Measurements from ENCODE around the gene RBM6. TPM values are rescaled to one million over a fixed set of nuclear protein-coding genes. Genes with fewer than 3 reads are reported as not detected.
A peak's percentile ranks its signal among the peaks of the same experiment; 100 is the strongest.
"Not testable (repeated sequence)": the region's sequence is repeated elsewhere in the genome, so short reads cannot be mapped to it uniquely, and the experiment has no call there.

Gene RBM6
- total RNA-seq, 1 experiment from 2014 or later = 58.0 TPM

DNA sequence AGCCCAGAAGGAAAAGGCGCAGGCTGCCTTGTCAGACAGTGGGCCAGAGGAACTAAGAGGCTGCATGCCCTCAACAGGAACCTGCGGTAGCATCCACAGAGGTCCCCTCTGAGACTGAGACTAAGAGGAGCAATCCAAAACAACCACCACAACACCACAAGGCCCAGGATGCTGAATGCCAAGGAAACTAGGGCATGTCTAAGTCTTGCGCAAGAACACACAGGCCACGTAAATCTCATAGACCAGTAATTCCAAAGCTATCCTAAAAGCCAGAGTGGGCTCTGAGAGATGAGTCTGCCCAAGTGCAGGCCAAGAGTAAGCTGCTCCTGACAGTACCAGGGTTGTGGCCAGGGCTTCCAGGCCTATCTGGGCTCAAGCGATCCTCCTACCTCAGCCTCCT lies 23.3 kb upstream of the RBM6 start:
- TF ChIP-seq, protein P1, sequence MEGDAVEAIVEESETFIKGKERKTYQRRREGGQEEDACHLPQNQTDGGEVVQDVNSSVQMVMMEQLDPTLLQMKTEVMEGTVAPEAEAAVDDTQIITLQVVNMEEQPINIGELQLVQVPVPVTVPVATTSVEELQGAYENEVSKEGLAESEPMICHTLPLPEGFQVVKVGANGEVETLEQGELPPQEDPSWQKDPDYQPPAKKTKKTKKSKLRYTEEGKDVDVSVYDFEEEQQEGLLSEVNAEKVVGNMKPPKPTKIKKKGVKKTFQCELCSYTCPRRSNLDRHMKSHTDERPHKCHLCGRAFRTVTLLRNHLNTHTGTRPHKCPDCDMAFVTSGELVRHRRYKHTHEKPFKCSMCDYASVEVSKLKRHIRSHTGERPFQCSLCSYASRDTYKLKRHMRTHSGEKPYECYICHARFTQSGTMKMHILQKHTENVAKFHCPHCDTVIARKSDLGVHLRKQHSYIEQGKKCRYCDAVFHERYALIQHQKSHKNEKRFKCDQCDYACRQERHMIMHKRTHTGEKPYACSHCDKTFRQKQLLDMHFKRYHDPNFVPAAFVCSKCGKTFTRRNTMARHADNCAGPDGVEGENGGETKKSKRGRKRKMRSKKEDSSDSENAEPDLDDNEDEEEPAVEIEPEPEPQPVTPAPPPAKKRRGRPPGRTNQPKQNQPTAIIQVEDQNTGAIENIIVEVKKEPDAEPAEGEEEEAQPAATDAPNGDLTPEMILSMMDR (IDR thresholded peaks at IDR 0.05; ENCODE audit: unreplicated experiment) = no peak
- no peaks in the 10 kb centered on the region for H3K36me3 Mint-ChIP-seq (ENCODE audit: insufficient read depth, unreplicated experiment)
- no peaks in the 10 kb centered on the region for H3K27me3 Mint-ChIP-seq (ENCODE audit: insufficient read depth, unreplicated experiment)
- no TSS peak for BruUV-seq (replicated peaks)
- no peaks in the 10 kb centered on the region for H3K4me1 Mint-ChIP-seq (ENCODE audit: insufficient read depth, unreplicated experiment)
- intact Hi-C loops (cut with micrococcal nuclease) = no loop called here
- ChIA-PET POLR2A (interaction anchor here (1.4 to 2.7 kb wide), 3 partner anchors 9 to 13 kb away, joined by 3 to 13 read pairs (median 12); partner anchors contain the start of gene MON1A), CTCF (interaction anchor here (0.8 to 4.6 kb wide), 4 partner anchors 10 to 115 kb away, joined by 3 to 35 read pairs (median 8); partner anchors contain the start of gene INKA1)
- DNase-seq (ENCODE audit: unreplicated experiment) = no peak
- H3K4me3 Mint-ChIP-seq (ENCODE audit: unreplicated experiment) = no peak overlapping the region
- no peaks in the 10 kb centered on the region for H3K9me3 Mint-ChIP-seq (ENCODE audit: unreplicated experiment)
- H3K27ac Mint-ChIP-seq (ENCODE audit: low read depth, unreplicated experiment) = no peak overlapping the region

DNA sequence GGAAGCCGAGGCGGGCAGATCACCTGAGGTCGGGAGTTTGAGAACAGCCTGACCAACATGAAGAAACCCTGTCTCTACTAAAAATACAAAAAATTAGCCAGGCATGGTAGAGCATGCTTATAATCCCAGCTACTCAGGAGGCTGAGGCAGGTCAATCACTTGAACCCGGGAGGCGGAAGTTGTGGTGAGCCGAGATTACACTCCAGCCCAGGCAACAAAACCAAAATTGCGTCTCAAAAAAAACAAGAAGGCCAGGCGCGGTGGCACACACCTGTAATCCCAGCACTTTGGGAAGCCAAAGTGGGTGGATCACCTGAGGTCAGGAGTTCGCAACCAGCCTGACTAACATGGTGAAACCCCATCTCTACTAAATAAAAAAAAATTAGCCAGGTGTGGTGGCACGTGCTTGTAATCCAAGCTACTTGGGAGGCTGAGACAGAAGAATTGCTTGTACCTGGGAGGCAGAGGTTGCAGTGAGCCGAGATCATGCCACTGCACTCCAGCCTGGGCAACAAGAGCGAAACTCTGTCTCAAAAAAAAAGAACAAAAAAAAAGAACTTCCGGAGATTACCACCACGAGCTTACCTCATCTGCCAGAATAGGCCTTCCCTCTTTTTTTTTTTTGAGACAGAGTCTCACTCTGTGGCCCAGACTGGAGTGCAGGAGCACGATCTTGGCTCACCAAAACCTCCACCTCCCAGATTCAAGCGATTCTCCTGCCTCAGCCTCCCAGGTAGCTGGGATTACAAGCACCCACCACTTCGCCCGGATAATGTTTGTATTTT lies 22.0 kb upstream of the RBM6 start:
- H3K27me3 Mint-ChIP-seq (ENCODE audit: insufficient read depth, unreplicated experiment); H3K4me3 Mint-ChIP-seq (ENCODE audit: unreplicated experiment); intact Hi-C loops (cut with micrococcal nuclease); H3K27ac Mint-ChIP-seq (ENCODE audit: low read depth, unreplicated experiment); POLR2A ChIA-PET; H3K4me1 Mint-ChIP-seq (ENCODE audit: insufficient read depth, unreplicated experiment); DNase-seq (ENCODE audit: unreplicated experiment); BruUV-seq (replicated peaks); H3K9me3 Mint-ChIP-seq (ENCODE audit: unreplicated experiment); H3K36me3 Mint-ChIP-seq (ENCODE audit: insufficient read depth, unreplicated experiment): not testable (repeated sequence)
- CTCF ChIA-PET = interaction anchor here (0.6 to 4.6 kb wide), 4 partner anchors 10 to 263 kb away, joined by 4 to 35 read pairs (median 4); no protein-coding TSS in a partner anchor

DNA sequence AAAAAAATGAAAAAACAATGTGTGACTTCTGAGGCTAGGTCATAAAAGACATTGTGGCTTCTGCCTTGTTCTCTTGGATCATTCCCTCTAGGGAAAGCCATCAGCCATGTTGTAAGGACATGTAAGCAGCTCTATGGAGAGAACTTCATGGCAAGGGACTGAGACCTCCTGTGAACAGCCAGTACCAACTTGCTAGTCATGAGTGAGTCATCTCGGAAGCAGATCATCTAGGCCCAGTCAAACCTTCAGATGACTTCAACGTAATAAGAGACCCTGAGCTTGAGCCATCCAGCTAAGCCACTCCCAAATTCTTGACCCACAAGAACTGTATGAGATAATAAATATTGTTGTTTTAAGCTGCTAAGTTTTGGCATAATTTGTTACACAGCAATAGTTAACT lies 15.3 kb upstream of the RBM6 start:
- TF ChIP-seq, protein P1 (IDR thresholded peaks at IDR 0.05; ENCODE audit: unreplicated experiment) = no peak
- Mint-ChIP-seq H3K27me3 (ENCODE audit: insufficient read depth, unreplicated experiment) (no peaks in the 10 kb centered on the region), H3K4me3 (ENCODE audit: unreplicated experiment) (no peak overlapping the region)

DNA sequence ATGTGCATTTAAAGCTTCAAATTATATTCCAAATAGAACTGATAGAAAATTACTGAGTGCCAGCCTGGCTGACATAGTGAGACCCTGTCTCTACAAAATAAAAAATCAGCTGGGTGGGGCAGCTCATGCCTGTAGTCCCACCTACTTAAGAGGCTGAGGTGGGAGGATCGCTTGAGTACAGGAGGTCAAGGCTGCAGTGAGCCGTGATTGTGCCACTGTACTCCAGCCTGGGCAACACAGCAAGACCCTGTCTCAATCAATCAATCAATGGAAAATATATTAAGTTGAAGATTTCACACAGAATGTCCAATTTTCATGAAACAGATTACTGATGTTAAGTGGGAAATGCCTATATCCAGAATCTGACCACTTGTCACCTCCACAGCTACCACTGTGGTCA lies 14.5 kb upstream of the RBM6 start:
- H3K4me1 Mint-ChIP-seq (ENCODE audit: insufficient read depth, unreplicated experiment) = peaks cover 12% of the 10 kb centered on the region
- intact Hi-C loops (cut with micrococcal nuclease) = no loop called here
- no peaks in the 10 kb centered on the region for H3K9me3 Mint-ChIP-seq (ENCODE audit: unreplicated experiment)
- no peaks in the 10 kb centered on the region for H3K27me3 Mint-ChIP-seq (ENCODE audit: insufficient read depth, unreplicated experiment)
- H3K4me3 Mint-ChIP-seq (ENCODE audit: unreplicated experiment) = no peak overlapping the region
- ChIA-PET CTCF (interaction anchor here (0.8 to 1.5 kb wide), 5 partner anchors 18 to 138 kb away, joined by 3 to 6 read pairs (median 4); no protein-coding TSS in a partner anchor), POLR2A (interaction anchor here (1.0 to 3.3 kb wide), 4 partner anchors 9 to 138 kb away, joined by 3 to 12 read pairs (median 4); partner anchors contain the start of gene RBM6)
- DNase-seq (ENCODE audit: unreplicated experiment) = no peak
- peaks cover 13% of the 10 kb centered on the region for H3K36me3 Mint-ChIP-seq (ENCODE audit: insufficient read depth, unreplicated experiment)
- BruUV-seq (replicated peaks) = no TSS peak
- TF ChIP-seq, protein P1 (IDR thresholded peaks at IDR 0.05; ENCODE audit: unreplicated experiment) = no peak
- peak overlapping the region; percentile 11 for H3K27ac Mint-ChIP-seq (ENCODE audit: low read depth, unreplicated experiment)

More for the DNA sequence above, 15.3 kb upstream of the RBM6 start:
- Mint-ChIP-seq H3K4me1 (ENCODE audit: insufficient read depth, unreplicated experiment) (peaks cover 12% of the 10 kb centered on the region), H3K36me3 (ENCODE audit: insufficient read depth, unreplicated experiment) (peaks cover 12% of the 10 kb centered on the region), H3K27ac (ENCODE audit: low read depth, unreplicated experiment) (peak overlapping the region; percentile 69), H3K9me3 (ENCODE audit: unreplicated experiment) (no peaks in the 10 kb centered on the region)
- CTCF ChIA-PET = interaction anchor here (0.8 to 1.5 kb wide), 7 partner anchors 17 to 137 kb away, joined by 3 to 6 read pairs (median 3); partner anchors contain the start of gene CDHR4
- BruUV-seq (replicated peaks) = no TSS peak
- peak; percentile 81 for DNase-seq (ENCODE audit: unreplicated experiment)
- intact Hi-C loops (cut with micrococcal nuclease) = no loop called here
- POLR2A ChIA-PET = interaction anchor here (0.6 to 3.3 kb wide), 5 partner anchors 15 to 463 kb away, joined by 3 to 12 read pairs (median 3); partner anchors contain the start of gene RBM6
